Muscle layer of colon (tissue), 2 donors: ENCODE data around the gene SLC29A1.

ENCODE experiments used
- H3K27ac ChIP-seq: one replicate; pipeline ENCODE4 v1.7.0; 2013; ENCODE audit warnings: low read depth, mild to moderate bottlenecking, low read length, moderate library complexity
- H3K27me3 ChIP-seq, 2 donors: one replicate each; pipeline ENCODE4 v1.7.0; 2013; ENCODE audit warnings: low read length in 2 of 2, mild to moderate bottlenecking in 2 of 2; ENCODE audit not compliant: insufficient read depth in 2 of 2, control insufficient read depth in 1 of 2
- H3K36me3 ChIP-seq: one replicate; pipeline ENCODE4 v1.7.0; 2013; ENCODE audit warnings: mild to moderate bottlenecking, low read length; ENCODE audit not compliant: insufficient read depth
- H3K4me1 ChIP-seq: one replicate; pipeline ENCODE4 v1.7.0; 2013; ENCODE audit warnings: mild to moderate bottlenecking, low read length; ENCODE audit not compliant: insufficient read depth
- H3K4me3 ChIP-seq, 2 donors: one replicate each; pipeline ENCODE4 v1.7.0; 2013; ENCODE audit warnings: low read length in 2 of 2, low read depth in 1 of 2, mild to moderate bottlenecking in 1 of 2, moderate library complexity in 1 of 2
- H3K9ac ChIP-seq: one replicate; pipeline ENCODE4 v1.7.0; 2013; ENCODE audit warnings: low read length
- H3K9me3 ChIP-seq: one replicate; pipeline ENCODE4 v1.7.0; 2013; ENCODE audit warnings: mild to moderate bottlenecking, low read length
- donor health status: abdominal sarcoma.
- donor health status: Adenocarcinoma of cecum.

The SLC29A1 gene

DNA sequence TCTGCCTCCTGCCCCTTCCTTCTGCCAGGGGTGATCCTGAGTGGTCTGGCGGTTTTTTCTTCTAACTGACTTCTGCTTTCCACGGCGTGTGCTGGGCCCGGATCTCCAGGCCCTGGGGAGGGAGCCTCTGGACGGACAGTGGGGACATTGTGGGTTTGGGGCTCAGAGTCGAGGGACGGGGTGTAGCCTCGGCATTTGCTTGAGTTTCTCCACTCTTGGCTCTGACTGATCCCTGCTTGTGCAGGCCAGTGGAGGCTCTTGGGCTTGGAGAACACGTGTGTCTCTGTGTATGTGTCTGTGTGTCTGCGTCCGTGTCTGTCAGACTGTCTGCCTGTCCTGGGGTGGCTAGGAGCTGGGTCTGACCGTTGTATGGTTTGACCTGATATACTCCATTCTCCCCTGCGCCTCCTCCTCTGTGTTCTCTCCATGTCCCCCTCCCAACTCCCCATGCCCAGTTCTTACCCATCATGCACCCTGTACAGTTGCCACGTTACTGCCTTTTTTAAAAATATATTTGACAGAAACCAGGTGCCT is 10.2 kb downstream of the SLC29A1 start:
- peaks cover 88% of the 10 kb centered on the region for H3K4me1 ChIP-seq
- H3K4me3 ChIP-seq: no peak overlapping the region
- peaks cover 57% of the 10 kb centered on the region for H3K36me3 ChIP-seq
- peak overlapping the region; percentile 72 for H3K27ac ChIP-seq
- H3K27me3 ChIP-seq: no peaks in the 10 kb centered on the region
- H3K9ac ChIP-seq: peak overlapping the region; percentile 24
- no peaks in the 10 kb centered on the region for H3K9me3 ChIP-seq

DNA sequence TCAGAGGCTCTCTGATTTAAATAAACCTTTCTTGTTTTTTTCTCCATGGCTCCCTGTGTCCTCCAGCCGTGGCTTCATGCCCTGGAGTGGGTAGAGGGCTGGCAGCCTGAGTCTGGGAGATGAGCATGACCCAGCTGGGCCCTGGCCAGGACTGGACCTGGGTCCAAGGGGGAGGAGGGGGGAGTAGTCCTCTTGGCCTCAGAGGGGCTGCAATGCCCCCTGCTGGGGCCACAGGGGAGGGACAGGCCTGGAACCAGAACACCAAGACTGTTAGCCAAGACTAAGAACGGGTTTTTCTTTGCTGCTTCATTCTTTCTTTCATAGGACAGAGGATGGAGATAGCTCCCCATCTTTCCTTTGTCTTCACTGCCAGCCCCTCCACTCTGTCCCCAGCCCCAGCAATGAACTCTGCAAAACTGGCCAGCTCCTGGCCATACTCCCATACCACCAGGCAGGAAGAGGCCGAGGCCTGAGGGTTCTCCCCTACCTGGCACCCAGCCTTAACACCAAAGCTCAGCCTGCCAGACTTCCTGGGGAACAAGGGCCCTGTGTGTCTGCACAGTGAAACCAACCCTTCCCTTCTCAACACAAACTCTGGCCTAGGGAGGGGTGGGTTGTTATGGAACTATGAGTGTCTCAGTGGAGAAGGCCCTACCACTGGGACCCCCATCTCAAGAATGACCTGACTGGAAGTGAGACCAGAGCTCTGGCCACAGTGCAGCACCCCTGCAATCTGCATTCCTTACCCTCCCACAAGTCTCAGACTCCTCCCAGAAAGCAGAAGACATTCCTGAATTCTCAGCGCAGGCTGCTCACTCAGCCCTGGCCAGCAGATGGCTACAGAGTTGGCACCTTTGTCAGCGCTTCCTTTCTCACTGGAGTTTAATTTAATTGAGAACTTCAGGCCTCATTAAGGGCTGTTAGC is 11.0 kb downstream of the SLC29A1 start:
- Histone ChIP-seq H3K27me3 (no peaks in the 10 kb centered on the region), H3K36me3 (peaks cover 52% of the 10 kb centered on the region), H3K4me3 (peak overlapping the region in 1 of 2 donors; percentile 29), H3K27ac (peak overlapping the region; percentile 52), H3K9ac (peak overlapping the region; percentile 39), H3K9me3 (no peaks in the 10 kb centered on the region), H3K4me1 (peaks cover 81% of the 10 kb centered on the region)

DNA sequence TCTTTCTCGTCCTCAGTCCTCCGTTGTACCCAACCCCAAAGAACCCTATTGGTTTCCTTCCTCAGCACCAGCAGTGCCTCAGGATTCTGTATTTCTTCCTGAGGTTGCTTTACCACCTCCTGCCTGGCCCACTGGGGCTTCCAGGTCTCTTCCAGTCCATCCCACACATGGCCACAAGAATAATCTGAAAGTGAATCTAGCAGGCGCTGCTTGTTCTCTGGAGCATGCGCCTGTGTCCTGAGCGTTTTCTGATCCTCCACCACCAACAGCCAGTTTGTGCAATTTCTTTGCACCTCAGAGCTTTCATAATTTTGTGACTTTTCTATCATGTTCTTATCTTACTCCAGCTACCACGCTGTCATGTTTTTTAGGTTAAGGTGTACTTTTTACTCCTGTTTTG is 11.9 kb downstream of the SLC29A1 start:
- H3K4me3 ChIP-seq: peak overlapping the region in 1 of 2 donors; percentile 29
- peaks cover 43% of the 10 kb centered on the region for H3K36me3 ChIP-seq
- H3K4me1 ChIP-seq: peaks cover 72% of the 10 kb centered on the region
- no peaks in the 10 kb centered on the region for H3K9me3 ChIP-seq
- no peaks in the 10 kb centered on the region for H3K27me3 ChIP-seq
- peak overlapping the region; percentile 52 for H3K27ac ChIP-seq
- H3K9ac ChIP-seq: peak overlapping the region; percentile 39

DNA sequence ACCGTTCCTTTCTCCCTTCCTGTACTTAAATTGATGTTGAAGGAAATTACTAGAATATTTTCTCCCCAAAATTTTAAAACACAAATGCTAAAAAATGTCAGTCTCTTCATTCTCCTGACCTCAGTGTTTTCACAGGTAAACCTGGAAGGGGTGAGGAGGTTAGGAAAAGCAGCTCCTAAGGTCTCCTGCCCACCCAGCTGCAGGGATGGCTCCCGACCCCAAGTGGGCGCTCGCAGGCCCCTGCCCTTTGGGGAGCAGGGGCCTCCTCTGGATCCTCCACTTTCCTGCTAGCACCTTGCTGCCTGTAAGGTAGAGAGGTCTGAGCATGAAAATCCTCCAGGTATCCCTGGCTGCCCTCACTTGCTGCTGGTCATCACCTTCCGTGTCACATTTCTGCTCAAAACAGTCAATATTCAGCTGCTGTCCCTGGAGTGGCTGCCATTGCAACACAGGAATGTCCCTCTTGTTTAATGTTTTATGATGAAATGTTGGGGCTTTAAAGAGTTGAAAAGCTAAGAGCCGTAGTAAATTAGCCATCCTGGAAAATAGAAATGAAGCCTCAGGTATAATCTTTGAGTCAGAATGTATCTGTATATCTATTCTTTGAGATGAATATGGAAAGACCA is 12.6 kb downstream of the SLC29A1 start:
- H3K4me1 ChIP-seq: peaks cover 64% of the 10 kb centered on the region
- H3K27ac ChIP-seq: peak overlapping the region; percentile 52
- H3K27me3 ChIP-seq: no peaks in the 10 kb centered on the region
- peaks cover 36% of the 10 kb centered on the region for H3K36me3 ChIP-seq
- H3K9me3 ChIP-seq: no peaks in the 10 kb centered on the region
- no peak overlapping the region for H3K9ac ChIP-seq
- H3K4me3 ChIP-seq: no peak overlapping the region

DNA sequence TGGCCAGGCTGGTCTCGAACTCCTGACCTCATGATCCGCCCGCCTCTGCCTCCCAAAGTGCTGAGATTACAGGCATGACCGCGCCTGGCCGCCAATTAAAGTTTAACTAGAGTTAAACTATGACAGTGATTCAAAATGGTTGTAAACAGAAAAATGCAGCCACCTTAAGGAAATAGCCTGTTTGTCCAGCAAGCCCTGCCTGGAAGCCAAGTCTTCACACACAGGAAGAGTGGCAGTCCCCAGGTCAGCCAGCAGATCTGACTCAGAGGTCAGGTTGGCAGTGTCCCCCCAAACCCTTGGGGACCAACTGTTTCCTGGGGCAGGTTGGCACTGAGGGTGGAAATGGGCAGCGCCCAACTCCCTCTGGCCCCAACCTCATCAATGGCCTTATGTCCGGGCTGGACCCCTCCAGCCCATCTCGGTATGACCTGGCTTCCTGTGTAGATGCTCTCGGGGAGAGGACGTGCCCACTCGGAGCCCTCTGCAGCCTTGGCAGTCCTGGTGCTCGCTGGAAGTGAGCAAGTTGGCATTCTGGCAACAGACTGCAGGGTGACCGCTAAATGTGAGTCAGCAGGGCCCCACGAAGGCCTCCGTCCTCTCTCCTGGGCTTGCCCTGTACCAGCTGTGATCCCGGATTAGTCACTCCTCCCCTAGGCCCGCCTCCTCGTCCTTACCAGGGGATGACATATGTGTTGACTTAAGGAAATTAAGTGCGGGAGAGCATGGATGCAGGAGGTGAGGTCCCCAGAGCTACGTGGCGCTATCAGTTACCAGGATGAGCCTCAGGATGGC is 13.8 kb downstream of the SLC29A1 start:
- peak overlapping the region; percentile 97 for H3K27ac ChIP-seq
- H3K9ac ChIP-seq: peak overlapping the region; percentile 82
- peak overlapping the region; percentile 75 to 81 for H3K4me3 ChIP-seq
- H3K36me3 ChIP-seq: peaks cover 24% of the 10 kb centered on the region
- peaks cover 52% of the 10 kb centered on the region for H3K4me1 ChIP-seq
- H3K9me3 ChIP-seq: no peaks in the 10 kb centered on the region
- no peaks in the 10 kb centered on the region for H3K27me3 ChIP-seq

DNA sequence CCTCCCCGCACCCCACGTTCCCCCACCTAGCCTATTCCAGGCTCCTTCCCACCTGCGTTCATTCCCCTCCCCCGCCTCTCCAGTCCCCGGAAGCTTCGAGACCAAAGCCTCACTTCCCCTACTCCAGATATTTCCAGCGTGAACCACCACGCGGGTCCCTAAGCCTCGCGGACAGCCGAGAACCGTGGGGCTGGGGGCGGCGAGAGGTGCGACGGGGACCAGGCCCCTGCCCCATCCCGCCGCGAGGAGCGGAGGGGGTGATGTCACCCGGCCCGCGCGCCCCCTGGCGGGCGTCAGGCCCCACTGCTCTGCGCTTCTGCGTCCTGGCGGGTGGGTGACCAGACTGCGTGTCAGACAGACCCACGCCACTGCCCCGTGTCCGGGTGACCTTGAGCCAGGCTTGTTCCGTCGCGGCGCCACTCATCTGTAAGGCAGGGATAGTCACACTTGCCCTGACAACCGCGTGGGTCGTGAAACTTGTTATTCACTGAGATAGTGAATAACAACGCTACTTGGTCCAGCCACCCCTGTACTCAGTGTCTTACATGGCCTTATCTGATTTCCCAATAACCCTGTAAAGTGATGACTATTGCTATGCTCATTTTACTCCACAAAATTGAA is 14.5 kb downstream of the SLC29A1 start:
- peak overlapping the region; percentile 82 for H3K9ac ChIP-seq
- no peaks in the 10 kb centered on the region for H3K27me3 ChIP-seq
- H3K4me1 ChIP-seq: peaks cover 45% of the 10 kb centered on the region
- H3K36me3 ChIP-seq: peaks cover 17% of the 10 kb centered on the region
- H3K9me3 ChIP-seq: no peaks in the 10 kb centered on the region
- peak overlapping the region; percentile 75 to 81 for H3K4me3 ChIP-seq
- peak overlapping the region; percentile 97 for H3K27ac ChIP-seq

DNA sequence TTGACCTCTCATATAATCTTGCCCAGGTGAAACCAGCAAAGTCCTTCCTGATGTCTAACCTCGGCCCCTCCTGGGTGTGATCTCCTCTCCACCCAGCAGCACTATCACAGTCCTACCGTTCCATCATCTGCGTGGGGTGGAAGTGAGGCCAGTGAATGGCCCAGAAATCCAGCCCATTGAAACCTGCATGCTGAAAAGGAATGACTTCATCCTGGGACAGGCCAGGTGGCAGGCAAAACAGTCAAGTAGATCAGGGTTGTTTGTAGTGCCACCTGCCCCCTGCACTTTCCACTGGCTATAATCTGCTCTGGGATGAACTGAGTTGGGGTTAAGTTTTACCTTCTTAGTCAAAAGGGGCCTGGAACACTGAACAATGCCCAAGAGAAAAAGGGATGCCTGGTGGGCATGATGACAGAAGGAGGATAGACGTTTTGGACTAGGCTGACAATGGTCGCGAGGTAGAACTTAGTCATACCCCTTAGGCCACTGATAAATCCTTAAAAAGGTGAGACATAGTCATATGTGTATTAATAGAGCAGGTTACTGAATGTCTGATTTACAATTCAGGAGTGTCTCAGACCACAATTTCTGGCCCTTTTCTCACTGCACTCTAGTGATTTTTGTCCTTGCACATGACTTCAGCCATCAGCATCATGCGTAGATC is 15.4 kb downstream of the SLC29A1 start:
- H3K36me3 ChIP-seq: peaks cover 11% of the 10 kb centered on the region
- no peaks in the 10 kb centered on the region for H3K27me3 ChIP-seq
- H3K27ac ChIP-seq: no peak overlapping the region
- H3K4me3 ChIP-seq: no peak overlapping the region
- peaks cover 36% of the 10 kb centered on the region for H3K4me1 ChIP-seq
- H3K9ac ChIP-seq: peak overlapping the region; percentile 0
- H3K9me3 ChIP-seq: no peaks in the 10 kb centered on the region

DNA sequence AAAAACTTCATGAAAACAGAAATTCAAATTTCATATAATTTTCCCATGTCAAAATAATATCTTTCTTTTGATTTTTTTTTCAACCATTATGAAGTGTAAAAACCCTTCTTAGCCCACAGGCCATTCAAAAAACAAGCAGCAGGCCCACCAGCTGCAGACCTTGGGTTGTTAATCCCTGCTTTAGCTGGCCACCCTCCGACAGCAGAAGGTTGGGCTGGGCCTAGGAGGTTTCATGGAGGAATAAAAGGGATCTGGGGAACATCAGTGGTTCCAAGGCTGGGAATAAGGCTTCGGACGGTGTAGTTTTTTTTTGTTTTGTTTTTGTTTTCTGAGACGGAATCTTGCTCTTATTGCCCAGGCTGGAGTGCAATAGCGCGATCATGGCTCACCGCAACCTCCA is 19.9 kb downstream of the SLC29A1 start:
- Histone ChIP-seq H3K27me3 (no peaks in the 10 kb centered on the region), H3K4me1 (peaks cover 5% of the 10 kb centered on the region), H3K36me3 (no peaks in the 10 kb centered on the region), H3K4me3 (no peak overlapping the region), H3K9ac (no peak overlapping the region), H3K27ac (no peak overlapping the region), H3K9me3 (no peaks in the 10 kb centered on the region)

DNA sequence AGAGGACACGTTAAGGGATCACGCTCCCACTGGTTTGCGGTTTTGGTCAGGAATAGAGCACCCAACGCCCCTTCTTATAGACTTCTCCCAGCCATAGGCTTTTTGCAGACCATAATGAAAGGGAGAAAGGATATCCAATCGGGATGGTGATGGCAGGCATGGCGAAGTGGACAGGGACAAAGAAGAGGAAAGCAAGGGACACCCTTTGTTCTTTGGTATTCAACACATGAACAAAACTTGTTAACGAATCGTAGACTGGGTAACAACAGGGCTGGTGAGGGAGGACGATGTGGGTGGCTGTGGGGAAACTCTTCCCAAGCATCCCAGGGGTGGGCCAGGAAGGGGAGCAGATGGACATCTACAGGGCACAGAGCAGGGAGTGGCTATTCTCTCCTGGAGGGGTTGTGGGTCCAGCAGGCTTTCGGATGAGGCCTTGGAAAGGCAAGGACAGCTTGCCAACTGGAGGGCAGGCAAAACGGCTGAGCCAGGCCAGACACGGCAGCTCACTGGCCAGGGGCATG is 22.1 kb downstream of the SLC29A1 start:
- H3K27me3 ChIP-seq: no peaks in the 10 kb centered on the region
- peaks cover 19% of the 10 kb centered on the region for H3K36me3 ChIP-seq
- no peaks in the 10 kb centered on the region for H3K9me3 ChIP-seq
- H3K9ac ChIP-seq: peak overlapping the region; percentile 73
- H3K4me3 ChIP-seq: peak overlapping the region; percentile 85 to 94
- peak overlapping the region; percentile 97 for H3K27ac ChIP-seq
- H3K4me1 ChIP-seq: peaks cover 16% of the 10 kb centered on the region

DNA sequence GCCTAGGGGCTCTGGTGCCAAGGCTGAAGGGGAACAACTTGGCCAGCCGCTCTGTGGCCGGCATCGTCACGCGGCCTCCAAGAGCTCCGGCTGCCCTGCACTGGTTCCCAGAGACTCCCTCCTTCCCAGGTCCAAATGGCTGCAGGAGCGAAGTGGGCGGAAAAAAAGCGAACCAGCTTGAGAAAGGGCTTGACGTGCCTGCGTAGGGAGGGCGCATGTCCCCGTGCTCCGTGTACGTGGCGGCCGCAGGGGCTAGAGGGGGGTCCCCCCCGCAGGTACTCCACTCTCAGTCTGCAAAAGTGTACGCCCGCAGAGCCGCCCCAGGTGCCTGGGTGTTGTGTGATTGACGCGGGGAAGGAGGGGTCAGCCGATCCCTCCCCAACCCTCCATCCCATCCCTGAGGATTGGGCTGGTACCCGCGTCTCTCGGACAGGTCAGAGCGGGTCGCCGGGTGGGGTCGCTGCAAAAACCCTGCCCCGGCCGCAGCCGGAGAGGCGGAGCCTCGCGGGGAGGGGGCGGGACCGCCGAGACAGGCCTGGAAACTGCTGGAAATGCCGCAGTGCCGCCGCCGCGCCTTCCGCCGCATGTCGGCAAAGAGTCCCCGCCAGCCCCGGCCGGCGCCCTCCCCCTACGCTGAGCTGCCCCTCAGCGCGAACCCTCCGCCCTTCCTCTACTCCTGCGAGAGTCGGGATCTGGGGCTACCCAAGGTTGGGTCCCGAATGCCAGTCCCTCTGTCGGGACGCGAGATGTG is 22.7 kb downstream of the SLC29A1 start:
- peak overlapping the region; percentile 85 to 94 for H3K4me3 ChIP-seq
- peaks cover 16% of the 10 kb centered on the region for H3K4me1 ChIP-seq
- H3K27me3 ChIP-seq: no peaks in the 10 kb centered on the region
- H3K27ac ChIP-seq: peak overlapping the region; percentile 97
- peaks cover 26% of the 10 kb centered on the region for H3K36me3 ChIP-seq
- peak overlapping the region; percentile 73 for H3K9ac ChIP-seq
- no peaks in the 10 kb centered on the region for H3K9me3 ChIP-seq
